Stimulated activated CD4-positive, alpha-beta T cell treated with anti-CD3 and anti-CD28 coated beads, Interleukin-4, amount 100 ng/mL, for 24 hours (primary cell): ENCODE measurements around the gene GPR137.
"Not testable (repeated sequence)": the region's sequence is repeated elsewhere in the genome, so short reads cannot be mapped to it uniquely, and the experiment has no call there.

ENCODE experiments used
- DNase-seq: peaks from one replicate; pipeline ENCODE4 v3.0.0-alpha.2; 2020

The GPR137 gene

GRCh38 chr11:64305075-64305690 lies 19.5 kb downstream of the GPR137 start, which contains the start of gene ESRRA:
Gene ESRRA, plus strand, starts transcription at chr11:64305524. Its CDS starts 1,656 bp downstream, at chr11:64307180.
- DNase-seq: peak; percentile 100

DNA sequence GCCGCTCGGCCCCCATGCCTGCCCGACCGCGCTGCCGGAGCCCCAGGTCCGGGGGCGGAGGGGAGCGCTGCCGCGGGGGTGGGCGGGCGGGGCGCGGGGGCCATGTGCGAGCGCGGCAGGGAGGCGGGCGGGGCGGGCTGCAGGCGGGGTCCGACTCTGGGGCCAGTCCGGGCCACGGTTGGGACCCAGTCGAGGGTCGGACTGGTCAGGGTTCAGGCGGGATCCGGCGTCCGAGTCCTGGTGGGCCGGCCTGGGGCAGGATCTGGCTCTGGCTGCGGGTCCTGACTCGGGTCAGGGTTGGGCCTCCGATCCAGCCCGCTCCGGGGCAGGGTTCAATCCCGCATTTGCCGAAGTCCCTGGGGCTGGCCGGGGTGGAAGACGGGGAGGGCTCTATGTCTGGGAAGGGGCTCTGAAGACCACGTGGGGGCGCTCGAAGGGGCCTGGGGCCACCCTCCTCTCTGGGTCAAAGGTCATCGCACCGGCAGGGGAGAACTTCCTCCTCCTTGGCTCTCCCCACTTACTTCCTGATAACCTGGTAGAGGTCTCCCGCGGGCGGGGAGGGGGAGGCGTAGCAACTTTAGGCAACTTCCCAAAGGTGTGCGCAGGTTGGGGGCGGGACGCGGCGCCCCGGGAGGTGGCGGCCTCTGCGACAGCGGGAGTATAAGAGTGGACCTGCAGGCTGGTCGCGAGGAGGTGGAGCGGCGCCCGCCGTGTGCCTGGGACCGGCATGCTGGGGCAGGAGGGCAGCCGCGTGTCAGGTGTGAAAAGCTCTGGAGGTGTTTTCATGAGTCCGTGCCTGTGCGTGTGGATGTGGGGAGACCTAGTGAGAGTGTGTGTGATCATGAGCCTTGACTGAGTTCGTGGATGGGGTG lies 20.3 kb downstream of the GPR137 start:
- DNase-seq: peak; percentile 73

DNA sequence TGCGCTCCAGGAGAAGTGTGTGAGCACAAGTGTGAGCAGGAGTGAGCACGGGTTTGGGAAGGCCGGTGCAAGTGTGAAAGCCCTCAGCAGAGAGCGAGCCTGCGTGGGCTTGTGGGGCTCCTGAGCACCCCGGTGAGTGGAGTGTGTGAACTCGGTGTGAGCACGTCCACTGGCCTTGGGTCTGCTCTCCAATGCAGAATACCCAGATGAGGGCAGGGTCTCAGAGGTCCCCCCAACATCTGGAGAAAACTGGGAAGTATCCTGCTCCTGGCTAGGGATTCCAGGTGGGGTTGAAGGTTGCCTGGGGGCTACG lies 20.9 kb downstream of the GPR137 start:
- DNase-seq: no peak

GRCh38 chr11:64306876-64307622 lies 21.4 kb downstream of the GPR137 start:
- no peak for DNase-seq

GRCh38 chr11:64307795-64308194 lies 22.1 kb downstream of the GPR137 start:
- DNase-seq: not testable (repeated sequence)

GRCh38 chr11:64312947-64313346 lies 27.3 kb downstream of the GPR137 start:
- DNase-seq: no peak

DNA sequence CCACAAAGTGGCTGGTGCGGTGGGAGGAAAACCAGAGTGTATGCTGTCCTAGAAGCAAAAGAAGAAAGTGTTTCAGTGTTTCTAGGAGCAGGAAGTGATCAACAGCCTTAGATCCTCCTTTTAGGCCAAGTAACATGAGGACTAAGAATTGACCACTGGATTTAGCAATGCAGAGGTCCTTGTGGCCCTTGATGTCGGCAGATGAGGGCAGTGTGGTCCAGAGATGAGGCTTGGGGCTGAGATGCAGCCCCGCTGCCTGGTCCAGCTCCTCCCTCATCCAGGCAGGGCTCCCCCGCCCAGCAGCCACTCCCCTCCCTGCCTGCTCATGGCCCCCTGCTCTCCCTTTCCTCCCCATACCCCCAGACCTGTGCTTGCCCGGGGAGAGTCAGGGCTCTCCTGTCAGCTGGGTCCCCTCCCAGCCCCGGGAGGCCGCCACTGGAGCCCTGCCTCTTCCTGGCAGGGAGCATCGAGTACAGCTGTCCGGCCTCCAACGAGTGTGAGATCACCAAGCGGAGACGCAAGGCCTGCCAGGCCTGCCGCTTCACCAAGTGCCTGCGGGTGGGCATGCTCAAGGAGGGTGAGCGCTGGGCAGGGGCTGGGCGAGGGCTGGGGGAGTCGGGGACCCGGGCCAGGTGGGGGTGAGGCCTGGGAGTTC lies 28.0 kb downstream of the GPR137 start:
- no peak for DNase-seq

GRCh38 chr11:64314146-64314804 lies 28.6 kb downstream of the GPR137 start:
- DNase-seq: no peak

DNA sequence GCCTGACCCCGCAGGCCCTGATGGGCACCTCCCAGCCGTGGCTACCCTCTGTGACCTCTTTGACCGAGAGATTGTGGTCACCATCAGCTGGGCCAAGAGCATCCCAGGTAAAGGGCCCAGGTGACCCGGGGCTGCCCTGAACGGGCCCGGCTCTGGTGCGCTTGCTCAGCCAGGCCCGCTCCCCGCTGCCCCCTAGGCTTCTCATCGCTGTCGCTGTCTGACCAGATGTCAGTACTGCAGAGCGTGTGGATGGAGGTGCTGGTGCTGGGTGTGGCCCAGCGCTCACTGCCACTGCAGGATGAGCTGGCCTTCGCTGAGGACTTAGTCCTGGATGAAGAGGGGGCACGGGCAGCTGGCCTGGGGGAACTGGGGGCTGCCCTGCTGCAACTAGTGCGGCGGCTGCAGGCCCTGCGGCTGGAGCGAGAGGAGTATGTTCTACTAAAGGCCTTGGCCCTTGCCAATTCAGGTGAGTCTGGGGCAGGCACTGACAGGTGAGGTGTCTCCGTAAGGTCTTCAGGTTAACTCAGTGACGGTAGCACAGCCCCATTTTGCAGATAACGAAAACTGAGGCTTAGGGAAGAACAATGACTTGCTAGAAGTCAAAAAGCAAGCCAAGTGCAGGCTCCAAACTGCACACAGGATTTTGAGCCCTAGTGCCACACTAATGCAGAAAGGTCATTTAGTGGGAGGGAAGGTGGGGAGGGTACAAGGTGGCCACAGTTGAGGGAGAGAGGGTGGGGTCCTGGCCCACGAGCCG lies 29.3 kb downstream of the GPR137 start:
- no peak for DNase-seq

- not testable (repeated sequence) for DNase-seq
These were observed 30.2 kb downstream of the GPR137 start for GRCh38 chr11:64315667-64316526.

GRCh38 chr11:64316672-64317324 lies 31.1 kb downstream of the GPR137 start:
- DNase-seq: peak; percentile 39

GRCh38 chr11:64317325-64317960 lies 31.8 kb downstream of the GPR137 start, which contains the start of gene TRMT112:
Gene TRMT112, minus strand, starts transcription at chr11:64317559. Its CDS starts 33 bp downstream, at chr11:64317526.
- DNase-seq: peak; percentile 98

- DNase-seq: peak; percentile 95
These were observed 32.5 kb downstream of the GPR137 start, which contains the start of gene PRDX5 for GRCh38 chr11:64317961-64318765. Gene PRDX5, plus strand, starts transcription at chr11:64318121. Its CDS starts 95 bp downstream, at chr11:64318216.

- no peak for DNase-seq
These were observed 33.4 kb downstream of the GPR137 start for GRCh38 chr11:64318766-64319761.

GRCh38 chr11:64320556-64320955 lies 34.9 kb downstream of the GPR137 start:
- DNase-seq: no peak

- no peak for DNase-seq
These were observed 35.4 kb downstream of the GPR137 start for GRCh38 chr11:64321026-64321425.

DNA sequence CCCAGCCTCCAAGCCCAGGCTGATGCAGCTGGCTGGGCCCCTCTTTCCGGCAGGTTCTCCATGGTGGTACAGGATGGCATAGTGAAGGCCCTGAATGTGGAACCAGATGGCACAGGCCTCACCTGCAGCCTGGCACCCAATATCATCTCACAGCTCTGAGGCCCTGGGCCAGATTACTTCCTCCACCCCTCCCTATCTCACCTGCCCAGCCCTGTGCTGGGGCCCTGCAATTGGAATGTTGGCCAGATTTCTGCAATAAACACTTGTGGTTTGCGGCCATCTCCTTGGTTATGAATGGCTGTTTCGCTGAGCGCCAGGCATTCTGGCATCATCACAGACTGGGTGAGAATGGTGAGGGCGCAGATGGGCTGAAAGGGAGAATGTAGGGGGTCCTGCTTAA lies 35.9 kb downstream of the GPR137 start:
- DNase-seq: no peak
